SJSA1 (cell line): Measurements from ENCODE around the gene KLLN. TPM values are rescaled to one million over a fixed set of nuclear protein-coding genes. Genes with fewer than 3 reads are reported as not detected.

Experiments
- DNase-seq, 2 experiments: peaks; one replicate each; pipeline ENCODE4 v3.0.0-alpha.2; 2015 to 2020; ENCODE audit warnings: low spot score in 2 of 2, low read depth in 1 of 2
- H3K27ac ChIP-seq: fragments of 250-450 bp; sonication (Bioruptor Pico); 2 replicates; pipeline ENCODE4 v1.5.1; 2020; ENCODE audit warnings: mild to moderate bottlenecking, moderate library complexity
- H3K27me3 ChIP-seq: fragments of 250-450 bp; sonication (Bioruptor Pico); replicated peaks from 2 replicates; pipeline ENCODE4 v1.5.1; 2020; ENCODE audit warnings: mild to moderate bottlenecking, moderate library complexity
- H3K36me3 ChIP-seq: fragments of 250-450 bp; sonication (Bioruptor Pico); 2 replicates; pipeline ENCODE4 v1.5.1; 2020; ENCODE audit warnings: mild to moderate bottlenecking
- H3K4me1 ChIP-seq: fragments of 250-450 bp; sonication (Bioruptor Pico); replicated peaks from 2 replicates; pipeline ENCODE4 v1.6.1; 2021; ENCODE audit warnings: mild to moderate bottlenecking
- H3K4me3 ChIP-seq: fragments of 250-450 bp; sonication (Bioruptor Pico); 2 replicates; pipeline ENCODE4 v1.5.1; 2020; ENCODE audit warnings: mild to moderate bottlenecking
- H3K9me3 ChIP-seq: fragments of 250-450 bp; sonication (Bioruptor Pico); replicated peaks from 2 replicates; pipeline ENCODE4 v1.5.1; 2020; ENCODE audit warnings: mild to moderate bottlenecking
- total RNA-seq: library from RNA; depleted of rRNA; stranded (reverse); fragments of >200 nt; shearing (Covaris generic); gene quantifications from 2 replicates; pipeline ENCODE4 v1.2.3, GENCODE V29; 2014; rRNA removed

Gene KLLN
- total RNA-seq, 1 experiment from 2014 or later: 0.05 TPM

- peak overlapping the region; percentile 62 for H3K4me3 ChIP-seq
- H3K27ac ChIP-seq: no peak overlapping the region
- no peaks in the 10 kb centered on the region; the same call in 1 of the 2 replicates for H3K4me1 ChIP-seq
- H3K9me3 ChIP-seq: no peaks in the 10 kb centered on the region
- H3K36me3 ChIP-seq: 0 out of 2 replicates have a peak, but pooled peaks cover 4% of the 10 kb centered on the region
- H3K27me3 ChIP-seq: no peaks in the 10 kb centered on the region; the same call in 1 of the 2 replicates
- no peak for DNase-seq
Measured at GRCh38 chr10:87818505-87819288, 44.6 kb downstream of the KLLN start.

GRCh38 chr10:87817609-87818504 is 45.5 kb downstream of the KLLN start, which contains the start of gene ATAD1:
Gene ATAD1 (minus strand): TSS chr10:87818226. CDS start chr10:87814599, 3,627 bp downstream.
- Histone ChIP-seq H3K27me3 (no peaks in the 10 kb centered on the region), H3K36me3 (peaks cover 7% of the 10 kb centered on the region)

GRCh38 chr10:87816898-87817608 is 46.3 kb downstream of the KLLN start:
- peak in 1 of 2 experiments; percentile 4 for DNase-seq
- peak overlapping the region; percentile 69 for H3K27ac ChIP-seq

More at GRCh38 chr10:87817609-87818504, 45.5 kb downstream of the KLLN start, which contains the start of gene ATAD1:
- peak within 1 kb of the TSS; percentile 62 for H3K4me3 ChIP-seq
- H3K27ac ChIP-seq: peak within 1 kb of the TSS; percentile 69
- DNase-seq: peak; percentile 84 to 89
- H3K4me1 ChIP-seq: no peaks in the 10 kb centered on the region; the same call in 1 of the 2 replicates
- H3K9me3 ChIP-seq: no peaks in the 10 kb centered on the region

GRCh38 chr10:87816163-87816897 is 47.0 kb downstream of the KLLN start:
- Histone ChIP-seq H3K9me3 (no peaks in the 10 kb centered on the region), H3K4me3 (peak overlapping the region; percentile 62; the same call in 1 of the 2 replicates), H3K36me3 (peaks cover 20% of the 10 kb centered on the region), H3K27ac (no peak overlapping the region), H3K27me3 (no peaks in the 10 kb centered on the region), H3K4me1 (no peaks in the 10 kb centered on the region; the same call in 1 of the 2 replicates)
- DNase-seq: no peak

More at GRCh38 chr10:87816898-87817608, 46.3 kb downstream of the KLLN start:
- no peaks in the 10 kb centered on the region for H3K9me3 ChIP-seq
- H3K36me3 ChIP-seq: peaks cover 13% of the 10 kb centered on the region
- H3K27me3 ChIP-seq: no peaks in the 10 kb centered on the region
- H3K4me1 ChIP-seq: no peaks in the 10 kb centered on the region; the same call in 1 of the 2 replicates
- H3K4me3 ChIP-seq: peak overlapping the region; percentile 62

Other genes with a start within 250 kb of the KLLN start
- 53.9 and 76.3 TPM in 2 replicates for gene PAPSS2, start 203.7 kb downstream of the KLLN start, total RNA-seq
- gene ATAD1, start 45.3 kb downstream of the KLLN start, total RNA-seq: 46.2 and 63.7 TPM in 2 replicates
- gene PTEN, start 92 bp upstream of the KLLN start, total RNA-seq: 39.2 and 53.7 TPM in 2 replicates